Measurements from ENCODE around the gene KCNQ1. TPM values are rescaled to one million over a fixed set of nuclear protein-coding genes. Genes with fewer than 3 reads are reported as not detected.

The KCNQ1 gene
- total RNA-seq, 1 experiment from 2014 or later = 2.5 TPM

GRCh38 chr11:2762031-2762380 lies 317.2 kb downstream of the KCNQ1 start (continued):
- TF ChIP-seq PRDM15 (CRISPR knock-in tag; IDR thresholded peaks at IDR 0.05) (no peak), FOXK1 (CRISPR knock-in tag; IDR thresholded peaks at IDR 0.05) (no peak), HMGXB4 (CRISPR knock-in tag; IDR thresholded peaks at IDR 0.05) (no peak), SMAD4 (CRISPR knock-in tag; IDR thresholded peaks at IDR 0.05) (no peak), IRF2 (CRISPR knock-in tag; IDR thresholded peaks at IDR 0.05; ENCODE audit: borderline replicate concordance, low read depth) (no peak), ZNF138 (CRISPR knock-in tag; conservative IDR thresholded peaks at IDR 0.05) (no peak), MYBL2 (CRISPR knock-in tag; IDR thresholded peaks at IDR 0.05) (no peak), AR (CRISPR knock-in tag; IDR thresholded peaks at IDR 0.05) (no peak)

GRCh38 chr11:2762451-2762850 lies 317.6 kb downstream of the KCNQ1 start:
- TF ChIP-seq ETV6 (CRISPR knock-in tag; IDR thresholded peaks at IDR 0.05) (no peak), TCF7 (CRISPR knock-in tag; IDR thresholded peaks at IDR 0.05; ENCODE audit: low read depth) (no peak), SP1 (CRISPR knock-in tag; conservative IDR thresholded peaks at IDR 0.05) (no peak)
- ChIA-PET POLR2A (no interaction called here), CTCF (no interaction called here)
- peaks cover 88% of the 10 kb centered on the region for H3K27me3 Mint-ChIP-seq (ENCODE audit: low read depth)
- H3K36me3 Mint-ChIP-seq = no peaks in the 10 kb centered on the region; the same call in 1 of the 2 replicates
- no peak overlapping the region for H3K27ac Mint-ChIP-seq
- no peak overlapping the region for H3K4me3 Mint-ChIP-seq
- peaks cover 21% of the 10 kb centered on the region for H3K9me3 Mint-ChIP-seq
- no peaks in the 10 kb centered on the region for H3K4me1 Mint-ChIP-seq
- DNase-seq (ENCODE audit: low spot score) (peak; percentile 5), ATAC-seq (no peak)

GRCh38 chr11:2763984-2764383 lies 319.2 kb downstream of the KCNQ1 start:
- CTCF ChIA-PET = no interaction called here
- H3K36me3 Mint-ChIP-seq = no peaks in the 10 kb centered on the region
- H3K4me3 Mint-ChIP-seq = no peak overlapping the region
- TF ChIP-seq USF1 (CRISPR knock-in tag; IDR thresholded peaks at IDR 0.05) (no peak), CDX4 (CRISPR knock-in tag; IDR thresholded peaks at IDR 0.05; ENCODE audit: borderline replicate concordance) (no peak), ATF2 (CRISPR knock-in tag; IDR thresholded peaks at IDR 0.05; ENCODE audit: borderline replicate concordance, low read depth) (no peak), ZNF219 (CRISPR knock-in tag; IDR thresholded peaks at IDR 0.05; ENCODE audit: borderline replicate concordance) (no peak), PREB (CRISPR knock-in tag; IDR thresholded peaks at IDR 0.05; ENCODE audit: borderline replicate concordance) (no peak), NR3C1 (CRISPR knock-in tag; conservative IDR thresholded peaks at IDR 0.05; ENCODE audit: low read depth) (no peak), FOXP1 (CRISPR knock-in tag; IDR thresholded peaks at IDR 0.05; ENCODE audit: borderline replicate concordance) (no peak), MXD4 (CRISPR knock-in tag; IDR thresholded peaks at IDR 0.05; ENCODE audit: borderline replicate concordance) (no peak), RORB (CRISPR knock-in tag; IDR thresholded peaks at IDR 0.05) (no peak), SP1 (CRISPR knock-in tag; conservative IDR thresholded peaks at IDR 0.05) (no peak), HMGA2 (CRISPR knock-in tag; IDR thresholded peaks at IDR 0.05) (no peak)

More at GRCh38 chr11:2763984-2764383, 319.2 kb downstream of the KCNQ1 start:
- peaks cover 88% of the 10 kb centered on the region for H3K27me3 Mint-ChIP-seq (ENCODE audit: low read depth)
- peaks cover 13% of the 10 kb centered on the region for H3K9me3 Mint-ChIP-seq
- ATAC-seq (no peak), DNase-seq (ENCODE audit: low spot score) (no peak)
- POLR2A ChIA-PET = no interaction called here
- H3K4me1 Mint-ChIP-seq = no peaks in the 10 kb centered on the region
- no peak overlapping the region for H3K27ac Mint-ChIP-seq

Data from WTC11 (cell line).